Measurements from ENCODE around the gene LFNG. TPM values are rescaled to one million over a fixed set of nuclear protein-coding genes. Genes with fewer than 3 reads are reported as not detected.

Gene LFNG
- polyA plus RNA-seq, 4 donors: 10.5 to 39.3 (median 17.5) TPM

DNA sequence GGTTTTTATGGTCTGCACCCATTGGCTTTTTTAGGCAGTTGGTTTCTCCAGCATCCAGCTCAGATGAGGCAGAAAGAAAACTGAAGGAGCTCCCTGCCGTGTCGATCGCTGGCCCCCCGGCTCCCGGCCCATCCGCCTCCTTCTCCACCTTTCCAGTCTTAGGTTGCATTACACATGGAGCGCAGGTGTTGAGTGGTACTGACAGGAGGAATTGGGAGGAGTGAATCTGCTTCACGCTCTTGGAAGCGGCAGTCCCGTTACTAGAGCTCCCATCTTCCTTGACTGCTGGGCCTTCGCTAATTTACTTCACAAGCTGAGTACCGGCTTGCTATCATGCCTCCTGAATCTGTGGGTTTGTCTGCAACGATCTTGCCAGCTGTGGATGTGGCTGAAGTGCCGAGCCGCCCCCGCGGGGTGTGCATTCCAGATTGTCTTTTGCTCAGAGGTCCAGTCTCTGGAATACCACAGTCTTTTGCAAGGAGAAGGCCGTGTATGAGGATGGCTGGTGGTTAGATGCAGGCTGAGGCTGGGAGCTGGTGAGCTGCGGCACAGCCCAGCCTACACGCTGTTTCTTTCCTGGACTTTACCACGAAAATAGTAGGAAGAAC lies 56.3 kb downstream of the LFNG start:
- Histone ChIP-seq H3K27me3 (ENCODE audit: control insufficient read depth in 3 of 3, insufficient read depth in 3 of 3, low read length in 3 of 3) (no peaks in the 10 kb centered on the region), H3K27ac (ENCODE audit: low read depth in 1 of 3, low read length in 2 of 3) (no peak overlapping the region), H3K36me3 (ENCODE audit: control insufficient read depth in 3 of 3, insufficient read depth in 2 of 3, low read depth in 1 of 3, low read length in 3 of 3) (peaks cover 4 to 72% (median 6%) of the 10 kb centered on the region in 3 donors), H3K4me1 (ENCODE audit: control insufficient read depth in 3 of 3, insufficient read depth in 2 of 3, low read depth in 1 of 3, low read length in 2 of 3) (peaks cover 0 to 22% (median 2%) of the 10 kb centered on the region in 3 donors), H3K9me3 (ENCODE audit: control insufficient read depth in 2 of 2, insufficient read depth in 1 of 2, low read depth in 1 of 2, low read length in 1 of 2) (no peaks in the 10 kb centered on the region), H3K4me3 (ENCODE audit: low read depth in 1 of 3, low read length in 3 of 3) (no peak overlapping the region)
- WGBS, 3 donors: 92 to 94% (median 93%) methylated on average over 21 of the region's 21 CpGs
- FAIRE-seq: no peak
- DNase-seq: no peak

DNA sequence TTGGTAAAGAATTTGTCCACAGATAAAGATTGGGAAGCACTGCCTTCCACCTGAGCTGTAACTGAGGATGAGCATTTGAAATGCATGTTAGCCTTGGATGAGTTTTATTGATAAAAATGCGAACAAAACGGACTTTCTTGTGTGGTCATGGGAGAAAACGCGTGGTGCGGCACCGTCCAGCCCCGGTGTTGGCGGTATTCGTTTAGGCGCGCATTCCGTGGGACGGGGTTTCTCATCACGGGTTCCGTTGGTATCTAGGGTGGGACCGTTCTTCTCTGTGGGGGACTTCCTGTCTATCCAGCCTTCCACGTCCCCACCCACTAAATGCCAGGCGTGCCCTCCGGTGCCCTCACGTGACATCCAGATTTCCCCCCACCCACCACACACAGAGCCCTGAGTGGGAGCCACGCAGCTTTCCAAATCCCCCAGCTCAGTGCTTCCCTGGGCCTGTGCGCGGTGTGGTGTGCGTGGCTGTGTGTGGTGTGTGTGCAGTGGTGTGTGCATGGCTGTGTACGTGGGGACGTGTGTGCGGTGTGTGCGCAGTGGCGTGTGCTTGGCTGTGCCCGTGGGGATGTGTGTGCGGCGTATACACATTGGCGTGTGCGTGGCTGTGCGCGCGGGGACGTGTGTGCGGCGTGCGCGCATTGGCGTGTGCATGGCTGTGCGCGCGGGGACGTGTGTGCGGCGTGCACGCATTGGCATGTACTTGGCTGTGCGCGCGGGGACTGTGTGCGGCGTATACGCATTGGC lies 57.3 kb downstream of the LFNG start:
- peaks cover 4 to 69% (median 8%) of the 10 kb centered on the region in 3 donors for H3K36me3 ChIP-seq (ENCODE audit: control insufficient read depth in 3 of 3, insufficient read depth in 2 of 3, low read depth in 1 of 3, low read length in 3 of 3)
- 92 to 93% (median 93%) methylated on average over 56 of the region's 56 CpGs for WGBS, 3 donors
- no peaks in the 10 kb centered on the region for H3K27me3 ChIP-seq (ENCODE audit: control insufficient read depth in 3 of 3, insufficient read depth in 3 of 3, low read length in 3 of 3)
- no peaks in the 10 kb centered on the region for H3K9me3 ChIP-seq (ENCODE audit: control insufficient read depth in 2 of 2, insufficient read depth in 1 of 2, low read depth in 1 of 2, low read length in 1 of 2)
- no peak for DNase-seq
- H3K27ac ChIP-seq (ENCODE audit: low read depth in 1 of 3, low read length in 2 of 3): no peak overlapping the region
- peaks cover 0 to 14% (median 2%) of the 10 kb centered on the region in 3 donors for H3K4me1 ChIP-seq (ENCODE audit: control insufficient read depth in 3 of 3, insufficient read depth in 2 of 3, low read depth in 1 of 3, low read length in 2 of 3)
- no peak for FAIRE-seq
- no peak overlapping the region for H3K4me3 ChIP-seq (ENCODE audit: low read depth in 1 of 3, low read length in 3 of 3)

Other genes starting within 250 kb of the LFNG start
- 10 to 100 TPM; 17.5 to 39.7 (median 19.2) TPM for gene SNX8, start 205.3 kb upstream of the LFNG start, polyA plus RNA-seq
- 100 to 1,000 TPM in 1 of 4 donors, 10 to 100 TPM in 3; 53.9 to 114 (median 80.7) TPM for gene EIF3B, start 164.9 kb upstream of the LFNG start, polyA plus RNA-seq
- 10 to 100 TPM in 2 of 4 donors, 1 to 10 TPM in 2; 1.8 to 10.9 (median 6.8) TPM for gene CHST12, start 116.2 kb upstream of the LFNG start, polyA plus RNA-seq
- gene GRIFIN, start 43.4 kb upstream of the LFNG start, polyA plus RNA-seq: not detected
- gene BRAT1, start 35.8 kb downstream of the LFNG start, polyA plus RNA-seq: 10 to 100 TPM; 25.1 to 40.3 (median 28.2) TPM
- gene IQCE, start 39.2 kb downstream of the LFNG start, polyA plus RNA-seq: 10 to 100 TPM; 10.4 to 20.8 (median 15.5) TPM
- 100 to 1,000 TPM in 1 of 4 donors, 10 to 100 TPM in 1, 1 to 10 TPM in 2; 6.9 to 149 (median 20.6) TPM for gene TTYH3, start 112.2 kb downstream of the LFNG start, polyA plus RNA-seq
- under 1 TPM in 2 of 4 donors, not detected in 2; 0.07 to 0.24 TPM for gene AMZ1, start 168.4 kb downstream of the LFNG start, polyA plus RNA-seq